Naive B cell (primary cell): ENCODE measurements around the gene SYTL2. TPM values are rescaled to one million over a fixed set of nuclear protein-coding genes. Genes with fewer than 3 reads are reported as not detected.

ENCODE experiments used
- ATAC-seq, 2 donors: fragments of 150-1000 bp; cut with Tn5 transposase; 2 replicates each; pipeline ENCODE4 v1.10.0; 2021; ENCODE audit warnings: low read depth in 2 of 2, mild to moderate bottlenecking in 2 of 2, moderate library complexity in 2 of 2
- DNase-seq: peaks from one replicate; pipeline ENCODE4 v3.0.0; 2022
- H3K27ac Mint-ChIP-seq, 6 donors: one replicate each; pipeline ENCODE4 v1.8.0; 2020 to 2022; ENCODE audit warnings: mild to moderate bottlenecking in 6 of 6, mixed read lengths in 6 of 6, moderate library complexity in 5 of 6, inconsistent platforms in 2 of 6
- H3K27me3 Mint-ChIP-seq, 3 donors: one replicate each; pipeline ENCODE4 v1.8.0; 2021 to 2022; ENCODE audit warnings: mixed read lengths in 3 of 3, mild to moderate bottlenecking in 1 of 3
- H3K36me3 Mint-ChIP-seq, 2 donors: one replicate each; pipeline ENCODE4 v1.8.0; 2020 to 2022; ENCODE audit warnings: mixed read lengths in 2 of 2, inconsistent platforms in 1 of 2, mild to moderate bottlenecking in 1 of 2
- H3K4me1 Mint-ChIP-seq, 3 donors: one replicate each; pipeline ENCODE4 v1.8.0; 2020 to 2022; ENCODE audit warnings: mixed read lengths in 3 of 3, inconsistent platforms in 1 of 3, mild to moderate bottlenecking in 1 of 3, moderate library complexity in 1 of 3
- H3K4me3 Mint-ChIP-seq, 8 donors: one replicate each; pipeline ENCODE4 v1.8.0; 2020 to 2022; ENCODE audit warnings: mild to moderate bottlenecking in 8 of 8, mixed read lengths in 8 of 8, moderate library complexity in 8 of 8, inconsistent platforms in 2 of 8
- H3K9me3 Mint-ChIP-seq, 7 donors: one replicate each; pipeline ENCODE4 v1.8.0; 2020 to 2022; ENCODE audit warnings: mixed read lengths in 7 of 7, mild to moderate bottlenecking in 5 of 7, inconsistent platforms in 2 of 7, moderate library complexity in 1 of 7
- polyA plus RNA-seq, 6 donors: library from polyadenylated mRNA; unstranded; fragments of 300-500 nt; fragmentation: Illumina TruSeq; gene quantifications; one replicate each; pipeline ENCODE4 v1.2.3, GENCODE V29; 2021; ENCODE audit warnings: low read depth in 6 of 6

Gene SYTL2
- polyA plus RNA-seq, 6 donors from 2014 or later: 0.32 to 1.00 (median 0.55) TPM; not detected in 2

DNA sequence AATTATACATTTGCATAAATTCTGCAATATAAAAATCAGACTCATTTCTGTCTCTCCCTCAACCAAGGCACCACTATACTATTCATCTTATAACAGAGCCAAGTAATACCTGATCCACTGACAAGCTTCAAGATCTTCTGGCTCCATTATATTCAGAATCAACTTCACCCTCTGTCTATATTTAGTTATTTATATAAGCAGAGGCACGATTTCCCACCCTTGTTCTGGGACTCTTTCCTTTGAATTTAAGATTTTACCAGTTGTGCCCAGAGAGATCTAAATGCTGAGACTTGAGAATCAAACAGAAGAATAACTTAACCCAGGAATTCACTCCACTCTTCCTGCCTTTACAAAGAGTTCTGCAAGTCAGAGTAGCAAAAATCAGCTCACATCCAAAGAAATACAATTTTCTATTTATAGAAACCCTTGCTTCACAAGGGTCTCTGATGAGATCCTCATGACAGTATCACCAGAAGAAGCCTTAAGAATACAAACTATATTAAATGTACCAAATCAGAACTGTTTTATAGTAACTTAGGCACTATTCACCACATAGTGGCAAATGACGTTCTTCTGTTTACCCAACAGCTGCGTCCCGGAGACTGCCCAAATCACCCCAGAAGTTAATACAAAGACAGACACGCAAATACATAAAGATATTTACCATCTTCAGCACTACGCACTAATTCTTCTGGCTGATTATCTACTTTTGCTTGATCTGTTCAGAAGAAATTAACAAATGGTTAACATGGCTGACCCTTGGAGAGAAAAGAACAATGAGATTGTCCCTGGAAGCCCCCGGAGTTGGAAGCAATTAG is 92.6 kb downstream of the SYTL2 start:
- no peaks in the 10 kb centered on the region for H3K9me3 Mint-ChIP-seq
- peak overlapping the region in 1 of 6 donors; percentile 40 for H3K27ac Mint-ChIP-seq
- DNase-seq: no peak
- ATAC-seq: no peak
- no peak overlapping the region for H3K4me3 Mint-ChIP-seq
- H3K36me3 Mint-ChIP-seq: no peaks in the 10 kb centered on the region
- no peaks in the 10 kb centered on the region for H3K27me3 Mint-ChIP-seq
- H3K4me1 Mint-ChIP-seq: no peaks in the 10 kb centered on the region

DNA sequence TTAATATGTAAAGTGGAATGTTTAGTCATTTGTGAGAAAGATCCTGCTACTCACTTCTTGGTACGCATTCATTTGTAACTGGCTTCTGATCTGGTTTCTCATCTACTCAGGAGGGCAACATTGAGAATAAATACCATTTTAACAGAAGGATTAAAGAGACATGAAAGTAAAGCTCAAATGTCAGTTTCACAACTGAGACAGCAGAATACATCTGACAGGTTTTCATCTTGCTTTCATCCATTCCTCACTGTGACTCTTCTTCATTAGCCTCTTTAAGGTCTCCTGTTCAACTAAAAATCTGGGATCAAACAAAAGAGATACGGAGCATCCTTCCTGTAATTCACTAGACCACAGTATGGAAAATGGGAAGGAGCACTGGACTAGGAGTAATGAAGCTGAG is 93.5 kb downstream of the SYTL2 start:
- no peaks in the 10 kb centered on the region for H3K4me1 Mint-ChIP-seq
- no peaks in the 10 kb centered on the region for H3K9me3 Mint-ChIP-seq
- ATAC-seq (no peak), DNase-seq (no peak)
- H3K36me3 Mint-ChIP-seq: no peaks in the 10 kb centered on the region
- H3K4me3 Mint-ChIP-seq: no peak overlapping the region
- no peak overlapping the region for H3K27ac Mint-ChIP-seq
- no peaks in the 10 kb centered on the region for H3K27me3 Mint-ChIP-seq

DNA sequence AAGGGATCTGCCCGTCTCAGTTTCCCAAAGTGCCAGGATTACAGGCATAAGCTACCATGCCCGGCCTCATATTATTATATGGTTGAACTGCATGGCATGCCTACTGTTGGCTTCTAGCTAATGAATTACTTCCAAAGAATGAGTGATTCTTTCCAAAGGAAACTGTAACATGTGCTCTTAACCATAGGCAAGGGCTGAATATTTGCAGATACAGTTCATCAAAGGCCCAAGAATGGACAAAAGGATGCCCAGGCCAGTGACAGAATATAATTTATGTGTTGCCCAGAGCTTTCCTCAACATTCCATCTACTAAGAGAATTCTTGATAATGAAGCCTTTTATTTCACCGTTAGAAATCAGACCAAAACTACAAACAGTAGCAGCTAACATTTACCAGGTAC is 98.0 kb downstream of the SYTL2 start:
- no peak for DNase-seq
- no peak for ATAC-seq
- no peak overlapping the region for H3K27ac Mint-ChIP-seq
- no peaks in the 10 kb centered on the region for H3K27me3 Mint-ChIP-seq
- H3K9me3 Mint-ChIP-seq: no peaks in the 10 kb centered on the region
- no peak overlapping the region for H3K4me3 Mint-ChIP-seq
- H3K36me3 Mint-ChIP-seq: no peaks in the 10 kb centered on the region
- no peaks in the 10 kb centered on the region for H3K4me1 Mint-ChIP-seq

DNA sequence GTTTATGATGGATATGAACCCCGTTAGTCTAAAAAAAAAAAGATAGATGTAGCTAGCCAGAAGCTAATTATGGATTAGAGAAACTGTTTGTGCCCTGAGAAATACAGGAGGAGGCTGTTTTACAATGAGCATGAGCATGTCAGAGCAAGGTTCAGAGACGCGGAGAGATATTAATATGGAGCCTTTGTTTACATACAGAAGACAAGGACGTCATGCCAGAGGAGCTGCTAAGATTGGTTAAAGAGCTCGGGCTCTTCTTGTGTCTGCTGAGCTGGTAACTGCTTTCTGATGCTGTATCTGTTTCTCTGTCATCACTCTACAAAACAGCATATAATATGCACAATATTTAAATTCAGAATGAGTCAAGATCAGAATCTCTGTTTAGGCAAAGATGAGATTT is 100.0 kb downstream of the SYTL2 start:
- ATAC-seq (no peak), DNase-seq (no peak)
- H3K36me3 Mint-ChIP-seq: no peaks in the 10 kb centered on the region
- no peaks in the 10 kb centered on the region for H3K4me1 Mint-ChIP-seq
- H3K27me3 Mint-ChIP-seq: no peaks in the 10 kb centered on the region
- no peaks in the 10 kb centered on the region for H3K9me3 Mint-ChIP-seq
- peak overlapping the region in 1 of 6 donors; percentile 67 for H3K27ac Mint-ChIP-seq
- no peak overlapping the region for H3K4me3 Mint-ChIP-seq

DNA sequence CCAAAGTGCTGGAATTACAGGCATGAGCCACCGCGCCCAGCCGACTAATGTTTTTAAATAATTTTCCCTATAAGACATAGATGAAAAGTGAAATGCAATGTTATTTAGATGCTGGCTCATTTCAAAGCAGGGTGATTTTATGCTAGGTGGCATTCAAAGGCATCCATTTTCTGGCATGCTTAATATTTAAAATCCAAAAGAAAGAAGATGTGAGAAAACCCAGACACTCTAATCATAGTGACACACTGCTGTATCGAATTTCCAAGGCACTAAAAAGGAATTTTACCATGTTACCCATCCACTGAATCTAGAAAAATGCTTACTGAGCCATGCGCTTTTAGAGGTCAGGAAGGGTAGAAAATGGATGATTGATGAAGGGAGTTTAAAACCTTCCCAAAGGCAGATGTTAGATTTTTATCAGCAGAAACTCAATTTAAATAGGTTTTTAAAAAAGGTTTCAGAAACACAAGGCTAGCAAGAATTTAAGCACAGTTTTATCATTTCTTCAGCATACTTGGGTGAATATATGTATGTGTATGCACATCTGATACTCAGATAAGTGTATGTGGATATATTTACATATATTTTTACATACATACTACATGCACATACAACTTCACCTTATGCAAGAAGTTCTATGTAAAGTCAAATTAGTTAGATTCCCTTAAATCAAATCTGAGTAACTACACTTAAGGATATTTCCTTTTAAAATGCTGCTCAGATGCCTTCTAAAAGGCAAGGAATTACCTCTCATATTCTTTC is 100.8 kb downstream of the SYTL2 start:
- DNase-seq (no peak), ATAC-seq (no peak)
- Mint-ChIP-seq H3K27ac (no peak overlapping the region), H3K27me3 (no peaks in the 10 kb centered on the region), H3K4me1 (no peaks in the 10 kb centered on the region), H3K4me3 (no peak overlapping the region), H3K36me3 (no peaks in the 10 kb centered on the region), H3K9me3 (no peaks in the 10 kb centered on the region)

DNA sequence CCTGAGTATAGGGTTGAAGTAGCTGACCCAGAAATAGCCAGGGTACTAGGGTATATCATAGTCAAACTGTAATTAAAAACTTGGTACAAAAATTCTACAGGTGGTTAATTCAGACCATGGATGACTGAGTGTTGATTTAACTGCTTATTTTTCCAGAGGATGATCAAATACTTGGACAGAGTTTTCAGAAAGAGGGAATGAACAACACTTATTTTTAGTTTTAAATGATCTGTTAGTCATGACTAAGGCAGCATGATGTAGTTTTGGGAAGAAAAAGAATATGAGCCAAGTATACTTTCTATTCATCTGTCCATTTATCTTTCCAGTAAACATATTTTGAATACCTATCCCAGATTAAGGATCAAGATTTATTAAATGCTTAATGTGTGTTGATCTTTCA is 105.1 kb downstream of the SYTL2 start:
- Mint-ChIP-seq H3K36me3 (peaks cover 0 to 5% of the 10 kb centered on the region in 2 donors), H3K4me1 (peaks cover 0 to under 1% (median 0%) of the 10 kb centered on the region in 3 donors), H3K27ac (peak overlapping the region in 1 of 6 donors; percentile 32), H3K9me3 (no peaks in the 10 kb centered on the region), H3K27me3 (peaks cover 0 to 4% (median 0%) of the 10 kb centered on the region in 3 donors), H3K4me3 (no peak overlapping the region)
- ATAC-seq (no peak), DNase-seq (no peak)

DNA sequence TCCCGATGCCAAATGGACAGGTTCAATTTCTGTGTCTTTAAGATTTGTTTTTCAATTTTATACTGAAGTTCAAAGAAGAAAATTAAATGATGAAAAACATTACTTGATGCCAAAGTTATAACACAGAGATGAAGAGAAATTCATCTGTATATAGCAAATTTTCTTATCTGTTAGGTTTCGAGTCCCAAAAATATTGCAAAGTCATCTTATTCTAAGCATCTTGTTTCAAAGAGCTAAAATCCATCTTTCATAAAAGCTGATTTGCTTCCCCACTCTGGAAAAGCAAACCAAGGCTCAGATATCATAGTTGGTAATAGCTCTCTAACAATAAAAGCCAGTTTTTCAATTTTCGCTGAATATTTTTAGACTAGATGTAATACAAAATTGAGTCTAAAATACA is 106.0 kb downstream of the SYTL2 start:
- H3K36me3 Mint-ChIP-seq: peaks cover 0 to 5% of the 10 kb centered on the region in 2 donors
- H3K4me1 Mint-ChIP-seq: peaks cover 3 to 6% (median 4%) of the 10 kb centered on the region in 3 donors
- no peaks in the 10 kb centered on the region for H3K9me3 Mint-ChIP-seq
- peak overlapping the region in 2 of 6 donors; percentile 43 for H3K27ac Mint-ChIP-seq
- H3K27me3 Mint-ChIP-seq: peaks cover 0 to 4% (median 0%) of the 10 kb centered on the region in 3 donors
- no peak for DNase-seq
- H3K4me3 Mint-ChIP-seq: no peak overlapping the region
- no peak for ATAC-seq

DNA sequence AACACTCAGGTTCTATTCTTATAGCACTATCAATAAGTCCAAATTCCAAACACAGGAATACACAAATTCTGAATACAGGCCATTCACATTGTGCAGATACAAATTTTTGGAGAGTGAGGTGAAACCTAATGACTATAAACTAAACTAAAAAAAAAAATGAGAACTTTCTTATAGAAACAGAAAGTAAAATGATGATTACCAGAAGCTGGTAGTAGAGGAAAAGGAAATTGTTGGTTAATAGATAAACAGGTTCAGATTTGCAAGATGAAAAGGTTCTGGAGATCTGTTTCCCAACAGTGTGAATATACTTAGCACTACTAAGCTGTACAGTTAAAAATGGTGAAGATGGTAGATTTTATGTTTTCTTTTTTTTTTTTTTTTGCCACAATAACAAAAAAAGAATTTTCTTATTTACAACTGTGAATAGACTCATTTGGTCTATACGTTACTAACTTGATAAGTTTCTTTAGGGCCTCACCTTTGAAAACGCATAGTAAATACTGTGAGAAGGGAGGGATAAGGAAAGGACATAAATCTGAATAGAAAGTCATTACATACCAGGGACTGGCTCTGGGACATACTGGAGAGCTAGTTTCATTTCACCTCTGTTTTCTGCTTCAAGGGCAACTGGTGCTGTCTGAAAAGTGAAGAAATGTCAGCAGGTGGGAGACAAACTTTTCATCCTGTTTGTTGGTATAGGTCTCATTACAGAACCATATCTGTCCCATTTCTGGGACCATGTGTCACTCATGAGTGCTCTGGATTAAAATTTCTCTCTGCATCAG is 110.8 kb downstream of the SYTL2 start:
- peaks cover 0 to 4% (median 0%) of the 10 kb centered on the region in 3 donors for H3K27me3 Mint-ChIP-seq
- peaks cover 0 to 5% of the 10 kb centered on the region in 2 donors for H3K36me3 Mint-ChIP-seq
- H3K9me3 Mint-ChIP-seq: no peaks in the 10 kb centered on the region
- ATAC-seq (peak in 1 of 2 donors; percentile 53), DNase-seq (no peak)
- H3K27ac Mint-ChIP-seq: peak overlapping the region in 5 of 6 donors; percentile 5 to 74 (median 29)
- H3K4me3 Mint-ChIP-seq: peak overlapping the region in 7 of 8 donors; percentile 1 to 82 (median 56)
- peaks cover 10 to 16% (median 15%) of the 10 kb centered on the region in 3 donors for H3K4me1 Mint-ChIP-seq

DNA sequence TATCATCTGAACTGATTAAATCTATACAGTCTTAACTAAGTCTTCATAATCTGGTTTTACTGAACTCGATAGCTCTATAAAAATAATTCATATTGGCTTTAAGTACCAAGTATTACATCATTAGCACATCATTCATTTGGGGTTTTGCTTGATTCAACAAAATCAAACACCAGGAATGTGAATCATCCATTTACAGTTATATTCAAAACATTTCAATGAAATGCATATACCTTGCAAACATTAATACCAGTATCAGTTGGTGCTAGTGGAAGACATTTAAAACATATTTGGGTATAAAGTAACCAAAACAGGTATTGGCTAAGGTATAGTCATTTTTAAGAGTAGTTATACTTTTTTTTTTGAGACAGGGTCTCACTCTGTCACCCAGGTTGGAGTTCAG is 112.7 kb downstream of the SYTL2 start:
- DNase-seq (no peak), ATAC-seq (no peak)
- H3K36me3 Mint-ChIP-seq: peaks cover 0 to 5% of the 10 kb centered on the region in 2 donors
- H3K4me3 Mint-ChIP-seq: no peak overlapping the region
- peaks cover 0 to 4% (median 0%) of the 10 kb centered on the region in 3 donors for H3K27me3 Mint-ChIP-seq
- H3K4me1 Mint-ChIP-seq: peaks cover 10 to 16% (median 15%) of the 10 kb centered on the region in 3 donors
- H3K27ac Mint-ChIP-seq: no peak overlapping the region
- no peaks in the 10 kb centered on the region for H3K9me3 Mint-ChIP-seq

DNA sequence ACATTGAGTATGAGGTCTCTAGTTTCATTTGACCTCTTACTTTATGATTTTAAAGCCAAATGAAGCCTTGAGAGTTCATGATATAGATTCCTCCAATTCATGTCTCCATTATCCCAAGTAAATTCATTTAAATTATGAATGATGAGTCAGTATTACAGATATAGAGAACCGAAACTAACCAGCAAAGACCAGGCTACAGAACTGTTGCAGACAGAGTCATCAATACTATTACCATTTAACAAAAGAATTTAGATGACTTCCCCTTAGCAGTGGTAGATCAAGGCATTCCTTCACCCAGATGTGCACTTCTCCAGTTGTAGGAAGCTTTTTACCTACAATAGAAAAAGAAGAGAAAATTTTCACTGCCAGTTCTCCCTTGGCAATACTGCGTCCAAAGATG is 113.2 kb downstream of the SYTL2 start:
- DNase-seq (no peak), ATAC-seq (no peak)
- Mint-ChIP-seq H3K27me3 (peaks cover 0 to 2% (median 0%) of the 10 kb centered on the region in 3 donors), H3K4me1 (peaks cover 10 to 16% (median 15%) of the 10 kb centered on the region in 3 donors), H3K27ac (no peak overlapping the region), H3K9me3 (no peaks in the 10 kb centered on the region), H3K4me3 (no peak overlapping the region), H3K36me3 (peaks cover 0 to 4% of the 10 kb centered on the region in 2 donors)

DNA sequence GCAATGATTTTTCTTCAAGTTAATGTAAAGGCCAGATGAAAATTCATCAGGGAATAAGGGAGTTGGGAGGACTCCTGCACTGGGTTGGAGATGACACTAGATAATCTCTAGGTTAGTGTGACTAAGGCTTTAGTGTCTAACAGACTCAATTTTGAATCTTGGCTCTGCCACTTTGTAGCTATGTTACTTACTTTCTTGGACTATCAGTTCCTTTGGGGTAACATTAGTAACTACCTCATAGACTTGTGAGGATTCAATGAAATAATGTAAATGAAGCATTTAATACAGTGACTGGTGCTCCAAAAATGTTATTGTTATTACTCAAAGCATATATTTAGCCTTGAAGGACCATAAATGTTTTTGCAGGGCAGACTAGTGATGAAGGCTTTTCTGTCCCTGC is 115.4 kb downstream of the SYTL2 start:
- H3K9me3 Mint-ChIP-seq: no peaks in the 10 kb centered on the region
- no peak overlapping the region for H3K4me3 Mint-ChIP-seq
- no peaks in the 10 kb centered on the region for H3K36me3 Mint-ChIP-seq
- peaks cover 0 to 1% (median 1%) of the 10 kb centered on the region in 3 donors for H3K27me3 Mint-ChIP-seq
- no peak overlapping the region for H3K27ac Mint-ChIP-seq
- peaks cover 10 to 15% (median 13%) of the 10 kb centered on the region in 3 donors for H3K4me1 Mint-ChIP-seq
- DNase-seq (no peak), ATAC-seq (no peak)

DNA sequence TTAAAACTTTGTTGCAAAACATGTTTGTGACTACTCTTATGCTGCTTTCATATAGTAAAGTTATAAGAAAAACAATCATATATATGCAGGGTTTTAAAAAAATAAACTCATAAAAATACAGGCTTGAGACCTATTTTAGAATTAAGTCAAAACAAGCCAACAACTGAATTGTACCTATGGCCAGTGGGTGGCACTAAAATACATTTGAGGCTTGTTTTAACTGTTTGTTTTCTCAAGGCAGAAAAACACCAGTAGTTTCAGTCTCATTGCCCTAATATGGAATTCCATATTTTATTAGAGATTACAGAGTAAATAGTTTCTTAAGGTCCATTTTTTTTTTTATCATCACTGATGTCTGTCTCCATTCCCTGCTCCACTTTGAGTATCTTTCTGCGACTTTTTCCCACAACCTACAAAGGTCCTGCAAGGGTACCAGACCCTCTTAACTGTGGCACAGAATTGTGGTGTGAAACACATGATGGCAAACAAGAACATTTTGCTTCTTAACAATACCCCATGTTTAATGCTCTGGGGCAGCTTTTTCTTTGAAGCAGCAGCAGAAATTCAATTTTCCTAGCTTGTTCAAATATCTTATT is 116.5 kb downstream of the SYTL2 start:
- H3K4me3 Mint-ChIP-seq: no peak overlapping the region
- H3K36me3 Mint-ChIP-seq: no peaks in the 10 kb centered on the region
- peaks cover 2 to 7% (median 4%) of the 10 kb centered on the region in 3 donors for H3K4me1 Mint-ChIP-seq
- no peaks in the 10 kb centered on the region for H3K9me3 Mint-ChIP-seq
- DNase-seq: no peak
- no peak for ATAC-seq
- H3K27me3 Mint-ChIP-seq: peaks cover 4 to 12% (median 10%) of the 10 kb centered on the region in 3 donors
- H3K27ac Mint-ChIP-seq: no peak overlapping the region
